ENCODE measurements around the gene NCAPG2. TPM values are rescaled to one million over a fixed set of nuclear protein-coding genes. Genes with fewer than 3 reads are reported as not detected.
A peak's percentile ranks its signal among the peaks of the same experiment; 100 is the strongest.

NCAPG2 gene
- total and polyA plus RNA-seq, 2 of the 13 experiments (the other 11 are each of a cell fraction or from before 2014, with no cell fraction given) = 15.1 to 30.7 TPM

DNA sequence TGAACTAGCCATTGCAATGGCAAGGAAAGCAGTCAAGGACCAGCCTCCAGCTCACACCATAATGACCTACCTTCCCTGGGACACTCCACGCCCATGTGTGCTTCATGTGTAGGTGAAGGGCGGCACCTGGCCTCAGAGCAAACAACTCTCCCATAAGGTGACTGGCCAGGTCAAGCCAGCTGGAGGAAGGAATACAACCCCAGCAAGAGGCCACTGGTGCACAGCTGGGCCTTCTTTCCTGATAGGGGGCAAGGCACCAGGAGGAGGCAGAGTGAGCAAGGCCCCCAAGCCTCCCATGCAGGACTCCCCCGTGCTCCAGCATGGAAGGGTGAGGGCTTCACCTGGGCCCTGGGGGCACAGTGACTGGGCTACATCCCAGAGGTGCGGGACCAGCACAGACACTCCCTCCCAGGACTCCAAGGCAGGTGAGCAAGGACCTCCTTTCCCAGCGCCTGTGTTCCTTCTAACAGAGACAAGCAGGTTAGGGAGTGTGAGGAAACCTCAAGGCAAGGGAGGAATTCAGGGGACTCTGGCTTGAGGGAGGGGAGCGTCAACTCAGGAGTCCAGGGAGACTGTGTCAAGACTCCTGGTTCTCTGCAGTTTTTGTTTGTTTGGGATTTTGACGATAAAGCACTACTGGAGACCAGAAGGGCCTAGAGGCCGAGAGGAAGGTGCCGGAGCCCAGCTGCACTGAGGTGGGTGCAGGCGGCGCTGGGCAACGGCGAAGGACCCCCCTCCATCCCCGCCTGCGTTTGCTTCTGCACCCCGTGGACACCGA is 118.7 kb downstream of the NCAPG2 start (continued):
- TF ChIP-seq, protein P1, sequence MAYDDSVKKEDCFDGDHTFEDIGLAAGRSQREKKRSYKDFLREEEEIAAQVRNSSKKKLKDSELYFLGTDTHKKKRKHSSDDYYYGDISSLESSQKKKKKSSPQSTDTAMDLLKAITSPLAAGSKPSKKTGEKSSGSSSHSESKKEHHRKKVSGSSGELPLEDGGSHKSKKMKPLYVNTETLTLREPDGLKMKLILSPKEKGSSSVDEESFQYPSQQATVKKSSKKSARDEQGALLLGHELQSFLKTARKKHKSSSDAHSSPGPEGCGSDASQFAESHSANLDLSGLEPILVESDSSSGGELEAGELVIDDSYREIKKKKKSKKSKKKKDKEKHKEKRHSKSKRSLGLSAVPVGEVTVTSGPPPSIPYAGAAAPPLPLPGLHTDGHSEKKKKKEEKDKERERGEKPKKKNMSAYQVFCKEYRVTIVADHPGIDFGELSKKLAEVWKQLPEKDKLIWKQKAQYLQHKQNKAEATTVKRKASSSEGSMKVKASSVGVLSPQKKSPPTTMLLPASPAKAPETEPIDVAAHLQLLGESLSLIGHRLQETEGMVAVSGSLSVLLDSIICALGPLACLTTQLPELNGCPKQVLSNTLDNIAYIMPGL (CRISPR knock-in tag; IDR thresholded peaks at IDR 0.05; ENCODE audit: borderline replicate concordance in 1 of 2, low read depth in 1 of 2) = peak in 1 of 2 experiments; percentile 41; a peak in 2 of 4 replicates
- TF ChIP-seq HNRNPL (IDR thresholded peaks at IDR 0.05; ENCODE audit: low read depth, low read length) (no peak), SRSF4 (IDR thresholded peaks at IDR 0.05; ENCODE audit: low read depth, low read length, poor library complexity, severe bottlenecking) (no peak), ELF3 (CRISPR knock-in tag; IDR thresholded peaks at IDR 0.05) (peak; percentile 55; the same call in 1 of the 2 replicates)
- TF ChIP-seq, protein P2, sequence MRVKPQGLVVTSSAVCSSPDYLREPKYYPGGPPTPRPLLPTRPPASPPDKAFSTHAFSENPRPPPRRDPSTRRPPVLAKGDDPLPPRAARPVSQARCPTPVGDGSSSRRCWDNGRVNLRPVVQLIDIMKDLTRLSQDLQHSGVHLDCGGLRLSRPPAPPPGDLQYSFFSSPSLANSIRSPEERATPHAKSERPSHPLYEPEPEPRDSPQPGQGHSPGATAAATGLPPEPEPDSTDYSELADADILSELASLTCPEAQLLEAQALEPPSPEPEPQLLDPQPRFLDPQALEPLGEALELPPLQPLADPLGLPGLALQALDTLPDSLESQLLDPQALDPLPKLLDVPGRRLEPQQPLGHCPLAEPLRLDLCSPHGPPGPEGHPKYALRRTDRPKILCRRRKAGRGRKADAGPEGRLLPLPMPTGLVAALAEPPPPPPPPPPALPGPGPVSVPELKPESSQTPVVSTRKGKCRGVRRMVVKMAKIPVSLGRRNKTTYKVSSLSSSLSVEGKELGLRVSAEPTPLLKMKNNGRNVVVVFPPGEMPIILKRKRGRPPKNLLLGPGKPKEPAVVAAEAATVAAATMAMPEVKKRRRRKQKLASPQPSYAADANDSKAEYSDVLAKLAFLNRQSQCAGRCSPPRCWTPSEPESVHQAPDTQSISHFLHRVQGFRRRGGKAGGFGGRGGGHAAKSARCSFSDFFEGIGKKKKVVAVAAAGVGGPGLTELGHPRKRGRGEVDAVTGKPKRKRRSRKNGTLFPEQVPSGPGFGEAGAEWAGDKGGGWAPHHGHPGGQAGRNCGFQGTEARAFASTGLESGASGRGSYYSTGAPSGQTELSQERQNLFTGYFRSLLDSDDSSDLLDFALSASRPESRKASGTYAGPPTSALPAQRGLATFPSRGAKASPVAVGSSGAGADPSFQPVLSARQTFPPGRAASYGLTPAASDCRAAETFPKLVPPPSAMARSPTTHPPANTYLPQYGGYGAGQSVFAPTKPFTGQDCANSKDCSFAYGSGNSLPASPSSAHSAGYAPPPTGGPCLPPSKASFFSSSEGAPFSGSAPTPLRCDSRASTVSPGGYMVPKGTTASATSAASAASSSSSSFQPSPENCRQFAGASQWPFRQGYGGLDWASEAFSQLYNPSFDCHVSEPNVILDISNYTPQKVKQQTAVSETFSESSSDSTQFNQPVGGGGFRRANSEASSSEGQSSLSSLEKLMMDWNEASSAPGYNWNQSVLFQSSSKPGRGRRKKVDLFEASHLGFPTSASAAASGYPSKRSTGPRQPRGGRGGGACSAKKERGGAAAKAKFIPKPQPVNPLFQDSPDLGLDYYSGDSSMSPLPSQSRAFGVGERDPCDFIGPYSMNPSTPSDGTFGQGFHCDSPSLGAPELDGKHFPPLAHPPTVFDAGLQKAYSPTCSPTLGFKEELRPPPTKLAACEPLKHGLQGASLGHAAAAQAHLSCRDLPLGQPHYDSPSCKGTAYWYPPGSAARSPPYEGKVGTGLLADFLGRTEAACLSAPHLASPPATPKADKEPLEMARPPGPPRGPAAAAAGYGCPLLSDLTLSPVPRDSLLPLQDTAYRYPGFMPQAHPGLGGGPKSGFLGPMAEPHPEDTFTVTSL (CRISPR knock-in tag; IDR thresholded peaks at IDR 0.05; ENCODE audit: borderline replicate concordance) = 0 out of 2 replicates have a peak, but pooled peaks have one; percentile 19
- TF ChIP-seq, protein P3, sequence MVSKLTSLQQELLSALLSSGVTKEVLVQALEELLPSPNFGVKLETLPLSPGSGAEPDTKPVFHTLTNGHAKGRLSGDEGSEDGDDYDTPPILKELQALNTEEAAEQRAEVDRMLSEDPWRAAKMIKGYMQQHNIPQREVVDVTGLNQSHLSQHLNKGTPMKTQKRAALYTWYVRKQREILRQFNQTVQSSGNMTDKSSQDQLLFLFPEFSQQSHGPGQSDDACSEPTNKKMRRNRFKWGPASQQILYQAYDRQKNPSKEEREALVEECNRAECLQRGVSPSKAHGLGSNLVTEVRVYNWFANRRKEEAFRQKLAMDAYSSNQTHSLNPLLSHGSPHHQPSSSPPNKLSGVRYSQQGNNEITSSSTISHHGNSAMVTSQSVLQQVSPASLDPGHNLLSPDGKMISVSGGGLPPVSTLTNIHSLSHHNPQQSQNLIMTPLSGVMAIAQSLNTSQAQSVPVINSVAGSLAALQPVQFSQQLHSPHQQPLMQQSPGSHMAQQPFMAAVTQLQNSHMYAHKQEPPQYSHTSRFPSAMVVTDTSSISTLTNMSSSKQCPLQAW (CRISPR knock-in tag; IDR thresholded peaks at IDR 0.05) = peak; percentile 59
- TF ChIP-seq, protein P4, sequence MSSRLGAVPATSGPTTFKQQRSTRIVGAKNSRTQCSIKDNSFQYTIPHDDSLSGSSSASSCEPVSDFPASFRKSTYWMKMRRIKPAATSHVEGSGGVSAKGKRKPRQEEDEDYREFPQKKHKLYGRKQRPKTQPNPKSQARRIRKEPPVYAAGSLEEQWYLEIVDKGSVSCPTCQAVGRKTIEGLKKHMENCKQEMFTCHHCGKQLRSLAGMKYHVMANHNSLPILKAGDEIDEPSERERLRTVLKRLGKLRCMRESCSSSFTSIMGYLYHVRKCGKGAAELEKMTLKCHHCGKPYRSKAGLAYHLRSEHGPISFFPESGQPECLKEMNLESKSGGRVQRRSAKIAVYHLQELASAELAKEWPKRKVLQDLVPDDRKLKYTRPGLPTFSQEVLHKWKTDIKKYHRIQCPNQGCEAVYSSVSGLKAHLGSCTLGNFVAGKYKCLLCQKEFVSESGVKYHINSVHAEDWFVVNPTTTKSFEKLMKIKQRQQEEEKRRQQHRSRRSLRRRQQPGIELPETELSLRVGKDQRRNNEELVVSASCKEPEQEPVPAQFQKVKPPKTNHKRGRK (CRISPR knock-in tag; IDR thresholded peaks at IDR 0.05) = no peak
- TF ChIP-seq, protein P5, sequence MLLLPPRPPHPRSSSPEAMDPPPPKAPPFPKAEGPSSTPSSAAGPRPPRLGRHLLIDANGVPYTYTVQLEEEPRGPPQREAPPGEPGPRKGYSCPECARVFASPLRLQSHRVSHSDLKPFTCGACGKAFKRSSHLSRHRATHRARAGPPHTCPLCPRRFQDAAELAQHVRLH (CRISPR knock-in tag; IDR thresholded peaks at IDR 0.05; ENCODE audit: borderline replicate concordance, low read depth) = no peak
- TF ChIP-seq, protein P6, sequence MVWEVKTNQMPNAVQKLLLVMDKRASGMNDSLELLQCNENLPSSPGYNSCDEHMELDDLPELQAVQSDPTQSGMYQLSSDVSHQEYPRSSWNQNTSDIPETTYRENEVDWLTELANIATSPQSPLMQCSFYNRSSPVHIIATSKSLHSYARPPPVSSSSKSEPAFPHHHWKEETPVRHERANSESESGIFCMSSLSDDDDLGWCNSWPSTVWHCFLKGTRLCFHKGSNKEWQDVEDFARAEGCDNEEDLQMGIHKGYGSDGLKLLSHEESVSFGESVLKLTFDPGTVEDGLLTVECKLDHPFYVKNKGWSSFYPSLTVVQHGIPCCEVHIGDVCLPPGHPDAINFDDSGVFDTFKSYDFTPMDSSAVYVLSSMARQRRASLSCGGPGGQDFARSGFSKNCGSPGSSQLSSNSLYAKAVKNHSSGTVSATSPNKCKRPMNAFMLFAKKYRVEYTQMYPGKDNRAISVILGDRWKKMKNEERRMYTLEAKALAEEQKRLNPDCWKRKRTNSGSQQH (CRISPR knock-in tag; IDR thresholded peaks at IDR 0.05; ENCODE audit: low read depth) = no peak
- TF ChIP-seq, protein P7, sequence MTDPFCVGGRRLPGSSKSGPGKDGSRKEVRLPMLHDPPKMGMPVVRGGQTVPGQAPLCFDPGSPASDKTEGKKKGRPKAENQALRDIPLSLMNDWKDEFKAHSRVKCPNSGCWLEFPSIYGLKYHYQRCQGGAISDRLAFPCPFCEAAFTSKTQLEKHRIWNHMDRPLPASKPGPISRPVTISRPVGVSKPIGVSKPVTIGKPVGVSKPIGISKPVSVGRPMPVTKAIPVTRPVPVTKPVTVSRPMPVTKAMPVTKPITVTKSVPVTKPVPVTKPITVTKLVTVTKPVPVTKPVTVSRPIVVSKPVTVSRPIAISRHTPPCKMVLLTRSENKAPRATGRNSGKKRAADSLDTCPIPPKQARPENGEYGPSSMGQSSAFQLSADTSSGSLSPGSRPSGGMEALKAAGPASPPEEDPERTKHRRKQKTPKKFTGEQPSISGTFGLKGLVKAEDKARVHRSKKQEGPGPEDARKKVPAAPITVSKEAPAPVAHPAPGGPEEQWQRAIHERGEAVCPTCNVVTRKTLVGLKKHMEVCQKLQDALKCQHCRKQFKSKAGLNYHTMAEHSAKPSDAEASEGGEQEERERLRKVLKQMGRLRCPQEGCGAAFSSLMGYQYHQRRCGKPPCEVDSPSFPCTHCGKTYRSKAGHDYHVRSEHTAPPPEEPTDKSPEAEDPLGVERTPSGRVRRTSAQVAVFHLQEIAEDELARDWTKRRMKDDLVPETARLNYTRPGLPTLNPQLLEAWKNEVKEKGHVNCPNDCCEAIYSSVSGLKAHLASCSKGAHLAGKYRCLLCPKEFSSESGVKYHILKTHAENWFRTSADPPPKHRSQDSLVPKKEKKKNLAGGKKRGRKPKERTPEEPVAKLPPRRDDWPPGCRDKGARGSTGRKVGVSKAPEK (CRISPR knock-in tag; IDR thresholded peaks at IDR 0.05; ENCODE audit: borderline replicate concordance) = no peak

Data from HepG2 (cell line).